Hematopoietic multipotent progenitor cell treated with erythropoietin and hydrocortisone succinate and interleukin-3 and kit ligand, for 15 days (in vitro differentiated cells): ENCODE measurements around the gene RNF168.
"Not testable (repeated sequence)": the region's sequence is repeated elsewhere in the genome, so short reads cannot be mapped to it uniquely, and the experiment has no call there.

Experiments
- DNase-seq: peaks from one replicate; pipeline ENCODE4 v3.0.0-alpha.2; 2015; ENCODE audit warnings: low spot score

RNF168 gene, protein sequence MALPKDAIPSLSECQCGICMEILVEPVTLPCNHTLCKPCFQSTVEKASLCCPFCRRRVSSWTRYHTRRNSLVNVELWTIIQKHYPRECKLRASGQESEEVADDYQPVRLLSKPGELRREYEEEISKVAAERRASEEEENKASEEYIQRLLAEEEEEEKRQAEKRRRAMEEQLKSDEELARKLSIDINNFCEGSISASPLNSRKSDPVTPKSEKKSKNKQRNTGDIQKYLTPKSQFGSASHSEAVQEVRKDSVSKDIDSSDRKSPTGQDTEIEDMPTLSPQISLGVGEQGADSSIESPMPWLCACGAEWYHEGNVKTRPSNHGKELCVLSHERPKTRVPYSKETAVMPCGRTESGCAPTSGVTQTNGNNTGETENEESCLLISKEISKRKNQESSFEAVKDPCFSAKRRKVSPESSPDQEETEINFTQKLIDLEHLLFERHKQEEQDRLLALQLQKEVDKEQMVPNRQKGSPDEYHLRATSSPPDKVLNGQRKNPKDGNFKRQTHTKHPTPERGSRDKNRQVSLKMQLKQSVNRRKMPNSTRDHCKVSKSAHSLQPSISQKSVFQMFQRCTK

DNA sequence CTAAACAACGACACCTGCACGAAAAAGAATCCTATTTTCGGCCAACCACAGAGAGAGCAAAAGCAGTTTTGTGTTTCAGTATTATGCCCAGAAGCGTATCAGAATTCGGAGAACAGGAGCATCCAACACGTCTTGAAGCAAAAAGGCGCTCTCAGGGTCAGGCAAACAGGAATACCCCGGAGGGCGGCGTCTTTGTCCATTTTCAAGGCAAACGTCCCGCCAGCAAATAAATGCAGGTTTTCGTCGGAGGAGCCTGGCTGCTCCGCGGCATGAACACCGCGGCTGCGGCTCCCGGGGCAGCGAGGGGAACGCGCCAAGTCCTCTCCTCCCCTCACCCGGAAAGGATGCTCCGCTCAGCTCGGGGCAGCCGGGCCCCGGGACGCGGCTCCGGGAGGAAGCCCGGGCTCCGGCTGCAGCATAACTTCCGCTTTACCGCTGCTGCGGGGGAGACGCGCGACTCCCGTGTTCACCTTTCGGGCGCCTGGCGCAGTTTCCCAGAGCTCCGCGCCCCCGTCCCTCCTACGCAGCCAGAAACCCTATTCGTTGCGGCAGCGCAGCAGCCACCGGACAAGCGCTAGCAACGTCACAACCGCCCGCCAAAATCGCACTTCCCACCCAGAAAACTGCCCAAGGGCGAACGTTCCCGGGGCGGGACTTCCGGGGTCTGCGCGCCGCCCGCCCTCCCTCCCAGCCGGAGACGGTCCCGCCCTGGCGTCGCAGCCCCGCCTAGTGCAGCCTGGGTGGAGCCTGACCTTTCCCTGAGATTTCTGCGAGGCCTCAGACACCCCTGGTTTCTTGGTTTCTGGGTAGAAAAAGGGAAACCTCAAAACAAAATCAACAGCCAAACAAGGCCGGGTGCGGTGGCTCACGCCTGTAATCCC is at the start of gene RNF168:
Gene RNF168 (minus strand): TSS at position 573 of the 881 bp plus-strand sequence. CDS start 595 bp downstream, outside the sequence.
- peak; percentile 81 for DNase-seq

DNA sequence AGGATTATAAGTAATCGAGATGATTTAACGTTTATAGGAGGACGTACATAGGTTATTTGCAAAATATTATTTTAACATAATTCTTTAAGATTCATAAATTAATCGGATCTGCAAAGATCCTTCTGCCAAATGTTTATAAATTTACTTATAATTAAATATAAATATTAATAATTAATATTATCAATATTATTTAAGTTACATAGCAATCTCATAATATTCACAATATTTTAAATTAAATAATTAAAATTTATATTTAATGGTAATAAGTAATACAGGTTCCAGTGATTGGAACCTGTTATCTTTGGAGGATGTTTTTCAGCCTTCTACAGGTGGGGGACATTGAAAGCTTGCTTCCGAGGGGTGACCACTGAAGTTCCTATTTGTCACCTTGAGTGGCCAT is 48.7 kb upstream of the RNF168 start:
- no peak for DNase-seq

DNA sequence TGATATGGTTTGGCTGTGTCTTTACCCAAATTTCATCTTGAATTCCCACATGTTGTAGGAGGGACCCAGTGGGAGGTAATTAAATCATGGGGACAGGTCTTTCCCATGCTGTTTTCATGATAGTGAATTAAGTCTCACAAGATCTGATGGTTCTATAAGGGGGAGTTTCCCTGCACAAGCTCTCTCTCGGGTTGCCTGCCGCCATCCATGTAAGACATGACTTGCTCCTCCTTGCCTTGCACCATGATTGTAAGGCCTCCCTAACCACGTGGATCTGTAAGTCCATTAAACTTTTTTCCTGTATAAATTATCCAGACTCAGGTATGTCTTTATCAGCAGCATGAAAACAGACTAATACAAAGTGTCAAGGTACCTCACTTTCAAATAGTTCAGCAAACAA is 46.6 kb upstream of the RNF168 start:
- DNase-seq = not testable (repeated sequence)

DNA sequence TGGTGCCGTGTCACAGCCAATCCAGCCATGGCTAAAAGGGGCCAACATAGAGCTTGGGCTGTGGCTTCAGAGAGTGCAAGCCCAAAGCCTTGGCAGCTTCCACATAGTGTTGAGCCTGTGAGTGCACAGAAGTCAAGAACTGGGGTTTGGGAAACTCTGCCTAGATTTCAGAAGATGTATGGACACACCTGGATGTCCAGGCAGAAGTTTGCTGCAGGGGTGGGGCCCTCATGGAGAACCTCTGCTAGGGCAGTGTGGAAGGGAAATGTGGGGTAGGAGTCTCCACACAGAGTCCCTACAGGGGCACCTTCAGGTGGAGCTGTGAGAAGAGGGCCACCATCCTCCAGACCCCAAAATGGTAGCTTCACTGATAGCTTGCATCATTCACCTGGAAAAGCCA is 45.7 kb upstream of the RNF168 start:
- not testable (repeated sequence) for DNase-seq

DNA sequence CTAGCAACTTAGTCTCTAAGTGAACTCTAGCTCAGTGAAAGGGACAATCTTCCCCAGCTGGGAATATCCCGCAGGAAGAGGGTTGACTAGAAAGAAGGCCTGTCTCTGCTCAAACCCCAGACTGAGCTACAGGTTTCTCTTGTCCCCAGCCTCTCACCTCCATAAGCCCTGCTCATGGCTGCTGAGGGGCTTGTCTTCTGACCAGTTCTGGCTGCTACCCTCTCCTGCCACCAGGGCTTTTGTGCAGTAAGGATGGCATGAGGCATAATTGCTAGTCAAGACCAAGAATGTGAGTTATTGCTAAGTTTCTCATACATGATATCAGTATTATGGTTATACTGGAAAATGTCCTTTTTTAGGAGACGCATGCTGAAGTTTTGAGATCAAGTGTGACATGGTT is 43.5 kb upstream of the RNF168 start:
- no peak for DNase-seq

DNA sequence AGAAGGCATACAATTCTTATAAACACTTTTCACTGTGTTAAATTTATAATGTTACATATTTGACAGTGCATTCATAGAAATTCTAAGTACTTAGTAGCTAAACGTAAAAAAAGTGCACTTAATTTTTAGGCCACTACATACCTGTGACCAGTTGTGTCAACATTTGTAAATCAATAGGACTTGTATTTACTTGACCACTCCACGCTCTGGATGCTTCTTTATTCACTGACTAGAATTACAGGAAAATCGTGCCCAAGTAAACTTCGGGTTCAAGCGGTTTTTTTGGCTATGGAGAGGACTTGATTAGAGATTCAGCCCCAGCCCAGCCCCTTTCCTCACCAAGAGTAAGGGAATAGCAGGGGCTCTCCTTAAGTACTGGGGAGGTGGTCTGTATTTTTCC is 43.0 kb upstream of the RNF168 start:
- no peak for DNase-seq

DNA sequence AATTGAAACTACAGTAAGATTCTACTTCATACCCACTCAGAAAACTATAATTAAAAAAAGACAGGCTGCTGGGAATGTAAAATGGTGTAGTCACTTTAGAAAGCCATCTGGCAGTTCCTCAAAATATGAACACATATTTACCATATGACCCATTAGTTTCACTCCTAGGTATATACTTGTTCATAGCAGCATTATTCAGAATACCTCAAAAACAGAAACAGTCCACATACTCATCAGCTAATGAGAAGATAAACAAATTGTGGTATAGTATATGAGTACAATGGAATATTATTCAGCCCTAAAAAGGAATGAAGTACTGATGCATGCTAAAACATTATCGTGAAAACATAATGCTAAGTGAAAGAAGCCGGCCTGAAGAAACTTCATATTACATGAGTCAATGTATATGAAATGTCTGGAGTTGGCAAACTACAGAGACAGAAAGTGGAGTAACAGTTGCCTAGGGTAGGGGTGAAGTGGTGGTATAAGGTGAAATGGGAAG is 41.0 kb upstream of the RNF168 start:
- no peak for DNase-seq

DNA sequence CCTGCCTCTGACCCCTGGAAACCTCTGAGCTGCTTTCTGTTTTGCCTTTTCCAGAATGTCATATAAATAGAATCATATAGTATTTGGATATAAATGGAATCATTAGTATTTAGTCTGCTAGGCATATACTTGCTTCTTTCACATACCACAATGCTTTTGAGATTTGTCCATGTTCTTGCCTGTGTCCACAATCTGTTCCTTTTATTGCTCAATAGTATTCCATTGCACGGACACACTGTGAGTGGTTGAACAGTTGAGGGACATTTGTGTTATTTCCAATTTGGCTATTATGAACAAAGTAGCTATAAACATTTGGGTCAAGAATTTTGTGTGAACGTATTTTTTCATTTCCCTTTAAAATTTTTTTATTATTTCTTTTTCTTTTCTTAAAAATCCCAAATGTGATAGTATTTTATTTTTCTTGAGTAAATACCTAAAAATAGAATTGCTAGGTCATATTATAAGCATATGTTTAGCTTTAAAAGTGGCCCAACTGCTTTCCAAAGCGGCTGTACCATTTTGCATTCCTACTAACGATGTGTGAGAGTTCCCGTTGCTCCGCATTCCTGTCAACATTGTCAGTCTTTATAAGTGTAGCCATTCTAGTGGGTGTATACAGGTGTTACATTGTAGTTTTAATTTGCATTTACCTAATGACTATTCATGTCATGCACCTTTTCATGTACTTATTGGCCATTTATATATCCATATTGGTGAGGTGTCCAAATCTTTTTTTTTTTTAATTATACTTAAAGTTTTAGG is 38.3 kb upstream of the RNF168 start:
- DNase-seq = no peak

DNA sequence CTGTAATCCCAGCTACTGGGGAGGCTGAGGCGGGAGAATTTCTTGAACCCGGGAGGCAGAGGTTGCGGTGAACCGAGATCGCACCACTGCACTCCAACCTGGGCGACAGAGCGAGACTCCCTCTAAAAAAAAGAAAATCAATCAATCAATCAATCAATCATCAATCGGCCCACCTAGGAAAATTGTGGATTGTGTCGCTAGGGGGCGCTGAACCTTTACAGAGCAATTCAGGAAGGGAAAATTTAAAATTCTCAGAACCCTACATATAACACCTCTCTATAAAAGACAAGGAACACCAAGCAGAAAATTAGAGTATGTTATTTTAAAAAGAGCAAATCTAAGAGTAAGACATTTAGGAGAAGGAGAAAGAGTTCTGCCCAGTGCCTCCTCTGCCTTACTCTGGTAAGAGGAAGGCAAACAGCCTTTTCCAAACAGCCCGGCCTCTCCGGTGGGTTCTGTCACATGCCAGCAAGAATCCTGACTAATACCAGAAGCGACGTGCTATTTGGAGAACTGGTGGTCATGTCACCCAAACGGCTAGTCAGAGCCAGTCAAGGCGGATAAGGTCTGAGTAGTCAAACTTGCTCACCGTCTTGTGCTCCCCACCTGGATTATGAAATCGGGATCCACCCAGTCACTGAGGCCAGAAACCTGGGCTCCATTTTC is 33.9 kb upstream of the RNF168 start:
- peak; percentile 54 for DNase-seq

DNA sequence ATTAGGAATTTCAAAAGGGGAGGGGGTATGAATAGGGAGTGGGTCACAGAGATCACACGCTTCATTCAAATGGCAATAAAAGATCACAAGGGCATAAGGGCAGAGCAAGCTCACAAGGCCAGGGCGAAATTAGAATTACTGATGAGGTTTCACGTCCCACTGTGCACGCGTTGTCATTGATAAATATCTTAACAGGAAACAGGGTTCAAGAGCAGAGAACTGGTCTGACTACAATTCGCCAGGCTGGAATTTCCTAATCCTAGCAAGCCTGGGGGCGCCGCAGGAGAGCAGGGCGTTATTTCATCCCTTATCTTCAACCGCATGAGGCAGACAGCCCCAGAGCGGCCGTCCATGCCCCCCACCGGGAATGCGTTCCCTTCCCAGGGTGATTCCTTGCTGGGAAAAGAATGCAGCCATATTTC is 29.7 kb upstream of the RNF168 start:
- DNase-seq = no peak

DNA sequence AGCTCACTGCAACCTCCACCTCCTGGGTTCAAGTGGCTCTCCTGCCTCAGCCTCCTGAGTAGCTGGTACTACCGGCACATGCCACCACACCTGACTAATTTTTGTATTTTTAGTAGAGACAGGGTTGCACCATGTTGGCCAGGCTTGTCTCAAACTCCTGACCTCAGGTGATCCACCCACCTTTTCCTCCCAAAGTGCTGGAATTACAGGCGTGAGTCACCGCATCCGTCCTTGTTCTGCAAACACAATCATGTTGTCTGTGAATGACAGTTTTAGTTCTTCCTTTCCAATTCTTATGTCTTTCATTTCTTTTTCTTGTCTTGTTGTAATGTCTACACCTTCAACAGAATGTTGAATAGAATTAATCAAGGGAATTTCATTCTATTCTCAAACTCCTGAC is 27.9 kb upstream of the RNF168 start:
- no peak for DNase-seq

DNA sequence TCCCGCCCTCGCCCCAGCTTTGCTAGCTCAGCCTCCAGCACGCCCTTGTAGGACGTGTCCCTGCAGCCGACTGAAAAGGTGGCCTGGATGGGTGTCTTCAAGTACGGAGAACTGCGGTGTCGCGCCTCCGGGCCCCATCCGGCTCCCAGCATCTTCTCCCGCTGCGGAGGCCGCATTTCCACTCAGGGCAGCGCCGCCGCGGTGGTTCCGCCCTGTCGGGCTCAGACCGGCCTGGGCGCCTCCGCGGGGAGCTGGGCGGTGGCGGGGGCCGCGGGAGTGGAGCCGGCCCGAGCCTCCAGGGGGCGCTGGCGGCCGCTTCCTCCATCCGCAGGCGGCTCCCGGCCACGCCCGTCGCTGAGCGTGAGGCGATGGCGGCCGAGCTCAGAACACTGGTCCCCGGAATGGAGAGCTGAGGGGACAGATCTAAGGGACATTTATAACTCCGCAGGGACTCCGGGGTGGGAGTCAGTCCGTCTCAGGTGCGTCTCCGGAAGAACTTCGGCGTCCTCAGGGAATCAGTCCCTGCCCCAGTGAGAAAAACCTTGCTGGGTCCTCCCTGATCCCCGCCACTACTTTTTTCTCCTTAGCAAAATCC is 25.2 kb upstream of the RNF168 start:
- peak; percentile 75 for DNase-seq

DNA sequence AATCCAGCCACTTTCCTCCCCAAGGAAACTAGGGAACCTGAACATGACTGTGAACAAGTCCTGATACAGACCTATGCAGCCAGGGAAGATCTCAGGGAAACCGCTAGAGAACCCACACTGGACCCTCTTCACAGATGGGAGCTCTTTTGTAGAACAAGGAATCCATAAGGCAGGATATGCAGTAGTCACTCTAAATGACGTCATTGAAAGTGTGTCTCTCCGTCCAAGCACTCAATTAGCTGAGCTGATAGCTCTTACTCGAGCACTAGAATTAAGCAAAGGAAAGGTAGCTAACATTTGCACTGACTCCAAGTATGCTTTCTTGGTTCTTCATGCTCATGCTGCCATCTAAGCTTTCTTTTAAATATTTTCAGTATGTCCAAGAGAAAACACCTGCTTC is 21.6 kb upstream of the RNF168 start:
- DNase-seq = no peak

DNA sequence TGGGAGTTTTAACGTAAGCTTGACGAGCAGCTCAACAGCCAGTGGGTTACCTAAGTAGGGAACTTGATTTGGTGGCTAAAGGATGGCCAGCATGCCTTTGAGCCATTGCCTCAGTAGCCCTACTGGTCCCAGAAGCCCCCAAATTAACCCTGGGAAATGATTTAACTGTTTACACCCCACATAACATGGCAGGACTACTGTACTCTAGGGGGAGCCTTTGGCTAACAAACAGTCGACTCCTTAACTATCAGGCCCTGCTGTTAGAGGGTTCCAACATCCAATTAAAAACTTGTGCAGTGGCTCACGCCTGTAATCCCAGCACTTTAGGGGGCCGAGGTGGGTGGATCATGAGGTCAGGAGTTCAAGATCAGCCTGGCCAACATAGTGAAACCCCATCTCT is 21.0 kb upstream of the RNF168 start:
- DNase-seq = no peak

DNA sequence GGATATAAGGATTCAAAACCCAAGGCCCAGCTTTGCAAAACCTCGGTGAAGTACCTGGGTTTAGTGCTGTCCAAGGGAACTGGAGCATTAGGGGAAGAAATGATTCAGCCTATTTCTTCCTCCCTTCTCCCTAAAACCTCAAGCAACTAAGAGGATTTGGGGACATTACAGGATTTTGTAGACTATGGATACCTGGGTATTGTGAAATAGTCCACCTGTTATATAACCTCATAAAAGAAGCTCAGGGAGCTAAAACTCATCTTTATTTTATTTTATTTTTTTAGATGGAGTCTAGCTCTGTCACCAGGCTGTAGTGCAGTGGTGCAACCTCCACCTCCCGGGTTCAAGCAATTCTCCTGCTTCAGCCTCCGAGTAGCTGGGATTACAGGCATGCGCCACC is 20.3 kb upstream of the RNF168 start:
- DNase-seq = no peak

DNA sequence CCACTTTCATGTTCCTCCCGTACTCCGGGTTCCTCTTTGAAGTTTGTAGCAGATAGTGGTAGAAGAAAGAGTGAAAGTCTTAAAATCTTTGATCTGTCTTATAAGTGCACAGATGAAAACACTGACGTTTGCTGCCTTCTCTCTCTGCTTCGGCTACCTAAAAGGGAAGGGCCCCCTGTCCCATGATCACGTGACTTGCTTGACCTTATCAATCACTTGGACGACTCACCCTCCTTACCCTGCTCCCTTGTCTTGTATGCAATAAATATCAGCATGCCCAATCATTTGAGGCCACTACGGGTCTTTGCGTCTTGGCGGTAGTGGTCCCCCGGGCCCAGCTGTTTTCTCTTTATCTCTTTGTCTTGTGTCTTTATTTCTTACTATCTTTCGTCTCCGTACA is 17.7 kb upstream of the RNF168 start:
- not testable (repeated sequence) for DNase-seq

DNA sequence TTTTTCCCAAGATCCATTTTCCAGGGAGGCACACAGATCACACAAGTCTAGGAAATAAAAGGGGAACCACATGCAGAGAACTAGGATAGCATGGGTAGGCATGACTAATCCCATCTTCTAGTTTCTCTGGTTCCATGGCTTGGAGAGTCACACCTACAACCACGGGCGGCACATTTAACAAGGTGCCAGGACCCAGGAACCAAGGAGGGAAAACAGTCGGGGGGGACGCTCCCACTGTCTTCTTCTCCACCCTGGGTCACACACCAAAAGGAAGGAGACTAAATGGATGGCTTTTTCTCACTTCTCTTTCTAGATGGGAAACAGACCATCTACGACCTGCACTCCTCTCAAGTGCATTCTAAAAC is 16.1 kb upstream of the RNF168 start:
- no peak for DNase-seq

DNA sequence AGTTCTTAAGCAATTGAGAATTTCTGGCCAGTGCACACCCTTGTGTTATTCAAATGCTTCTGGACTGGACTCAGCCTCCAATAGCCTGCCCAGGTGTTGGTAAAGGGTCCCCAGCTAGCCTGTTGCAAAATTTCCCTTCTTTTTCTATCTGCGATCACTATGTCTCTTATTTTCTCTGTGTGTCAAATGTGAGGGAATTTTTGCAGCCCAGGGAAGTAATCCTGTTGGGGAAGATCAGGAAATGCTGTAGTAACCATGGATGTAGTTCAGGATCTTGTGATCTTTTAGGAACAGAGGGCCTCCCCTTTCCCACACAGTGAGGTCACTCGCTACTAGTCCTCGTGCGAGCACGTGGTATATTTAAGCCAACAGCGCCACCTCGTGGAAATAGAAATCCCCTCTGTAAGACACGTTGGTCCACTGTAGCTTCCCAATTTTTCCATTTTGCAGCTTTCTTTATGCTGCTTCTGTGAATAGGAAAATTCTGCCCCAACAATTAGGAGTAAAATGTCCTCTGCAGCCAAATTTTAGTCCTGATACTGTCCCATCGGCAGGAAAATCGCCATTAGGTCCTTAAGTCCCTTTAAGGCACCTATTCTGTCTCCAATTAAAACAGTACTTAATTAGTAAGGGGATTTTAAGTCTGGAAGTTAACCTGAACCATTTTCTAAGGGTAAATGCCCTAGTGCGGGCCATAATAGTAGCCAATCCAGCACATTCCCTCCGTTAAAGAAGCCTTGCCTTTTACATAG is 15.6 kb upstream of the RNF168 start:
- DNase-seq = peak; percentile 79

DNA sequence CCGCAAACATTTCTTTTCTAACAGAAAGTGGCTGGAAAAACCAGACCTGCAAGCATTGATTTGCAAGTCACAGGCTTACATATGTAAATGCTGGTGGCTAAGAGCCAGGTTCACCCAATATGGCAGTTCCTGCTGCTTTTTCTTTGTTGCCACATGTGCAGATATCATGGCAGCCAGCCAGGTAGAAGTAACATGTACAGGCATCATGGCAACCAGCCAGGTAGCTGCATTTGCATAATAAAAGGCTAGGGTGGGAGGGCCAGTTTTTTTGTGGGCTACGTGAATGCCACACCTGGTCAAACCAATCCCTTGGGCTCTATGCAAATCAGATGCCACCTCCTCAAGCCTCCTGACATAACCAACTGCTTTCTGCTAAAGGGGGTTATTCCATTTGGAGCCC is 14.4 kb upstream of the RNF168 start:
- DNase-seq = no peak

DNA sequence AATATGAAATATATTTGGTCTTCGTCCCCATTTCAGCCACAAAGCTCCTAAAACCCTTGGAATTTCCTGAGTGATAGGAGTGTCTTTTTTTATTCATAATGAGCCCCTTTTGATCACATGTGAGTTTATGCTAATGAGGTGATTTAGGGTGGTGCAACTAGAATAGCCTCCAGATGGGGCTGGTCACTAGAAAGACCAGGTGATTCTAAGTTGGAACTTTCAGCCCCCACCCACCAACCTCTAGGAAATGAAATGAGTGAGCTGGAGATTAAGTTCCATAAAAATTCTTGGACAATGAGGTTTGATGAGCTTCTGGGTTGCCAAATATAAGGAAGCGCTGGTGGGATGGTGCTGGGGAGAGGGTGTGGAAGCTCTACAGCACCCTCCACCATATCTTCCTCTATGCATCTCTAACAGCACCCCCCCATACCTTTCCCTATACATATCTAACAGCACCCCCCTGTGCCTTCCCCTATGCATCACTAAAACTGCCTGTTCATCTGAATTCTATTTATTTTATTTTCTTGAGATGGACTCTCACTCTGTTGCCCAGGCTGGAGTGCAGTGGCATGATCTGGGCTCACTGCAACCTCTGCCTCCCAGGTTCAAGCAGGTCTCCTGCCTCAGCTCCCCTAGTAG is 13.7 kb upstream of the RNF168 start:
- DNase-seq = no peak
